ENCODE measurements around the gene ARPC4.

DNA sequence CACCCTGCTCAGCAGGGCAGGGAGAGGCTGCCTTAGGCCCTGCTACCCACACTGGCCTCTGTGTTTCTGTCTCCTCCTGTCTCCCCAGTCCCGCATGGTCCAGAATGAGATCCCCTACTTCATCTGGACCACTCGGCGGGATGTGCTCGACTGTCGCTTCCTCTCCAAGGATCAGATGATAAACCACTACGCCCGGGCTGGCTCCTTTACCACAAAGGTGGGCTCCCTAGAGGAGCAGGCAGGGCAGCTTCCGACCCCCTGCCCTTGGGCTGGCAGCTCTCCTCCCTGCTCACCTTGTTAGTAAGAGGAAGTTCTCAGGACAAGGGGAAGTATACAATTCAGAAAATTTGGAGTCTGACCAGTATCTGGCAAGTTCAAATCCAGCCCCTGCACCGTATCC, 23.1 kb downstream of the ARPC4 start:
- TF ChIP-seq CTCF (IDR thresholded peaks at IDR 0.05) (no peak), EP300 (IDR thresholded peaks at IDR 0.05; ENCODE audit: low read depth) (no peak)

All from transverse colon (tissue), 3 donors.